GM18517 (cell line): ENCODE measurements around the gene EIF4E1B.
"Not testable (repeated sequence)": the region's sequence is repeated elsewhere in the genome, so short reads cannot be mapped to it uniquely, and the experiment has no call there.

Source experiments
- ATAC-seq: cut with Tn5 transposase; IDR thresholded peaks from one replicate; pipeline ENCODE4 v1.9.1; 2021; ENCODE audit warnings: mild to moderate bottlenecking, moderate library complexity; ENCODE audit not compliant: unreplicated experiment

The EIF4E1B gene

GRCh38 chr5:176629853-176630680 is at the start of gene EIF4E1B, which contains the start of gene SNCB:
EIF4E1B (plus strand) TSS chr5:176630675; CDS start chr5:176642788, 12,113 bp downstream.
SNCB (minus strand) TSS chr5:176630534; CDS start chr5:176629654, 880 bp downstream.
- no peak for ATAC-seq

- no peak for ATAC-seq
Measured at GRCh38 chr5:176581361-176581760, 49.1 kb upstream of the EIF4E1B start.

DNA sequence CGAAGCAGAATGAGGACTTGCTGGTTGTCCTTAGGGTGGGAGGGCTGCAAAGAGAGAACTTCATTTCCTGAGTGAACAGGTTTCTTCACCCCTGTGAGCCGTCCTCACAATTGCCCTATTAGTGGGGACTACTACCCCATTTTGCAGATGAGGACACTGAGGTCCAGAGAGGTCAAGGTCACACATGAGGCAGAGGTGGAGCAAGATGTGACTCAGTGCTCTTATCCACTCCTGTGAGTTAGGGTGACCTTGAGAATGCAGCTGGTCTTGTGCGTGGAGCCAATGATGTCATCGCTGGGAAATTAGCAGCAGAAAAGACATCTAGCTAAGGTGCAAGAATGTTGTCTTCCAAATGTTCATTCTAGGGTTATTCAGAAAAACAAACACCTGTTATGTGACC is 47.4 kb upstream of the EIF4E1B start:
- no peak for ATAC-seq

DNA sequence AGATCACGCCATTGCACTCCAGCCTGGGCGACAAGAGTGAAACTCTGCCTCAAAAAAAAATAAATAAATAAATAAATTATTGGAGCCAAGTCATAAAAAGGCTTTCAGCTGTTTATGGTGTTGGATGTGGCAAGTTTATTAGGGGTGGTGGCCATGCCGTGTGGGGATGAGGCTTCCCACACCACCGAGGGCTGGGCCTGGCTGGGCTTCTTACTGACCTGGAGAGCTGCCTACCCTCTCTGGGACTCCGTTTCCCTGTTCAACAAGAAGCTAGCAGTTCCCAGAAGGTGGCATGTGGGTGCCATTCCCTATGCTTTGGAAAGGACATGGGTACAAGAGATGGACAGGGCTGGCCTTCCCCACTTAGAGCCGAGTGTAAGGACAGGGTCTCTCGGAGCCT is 43.1 kb upstream of the EIF4E1B start:
- no peak for ATAC-seq

DNA sequence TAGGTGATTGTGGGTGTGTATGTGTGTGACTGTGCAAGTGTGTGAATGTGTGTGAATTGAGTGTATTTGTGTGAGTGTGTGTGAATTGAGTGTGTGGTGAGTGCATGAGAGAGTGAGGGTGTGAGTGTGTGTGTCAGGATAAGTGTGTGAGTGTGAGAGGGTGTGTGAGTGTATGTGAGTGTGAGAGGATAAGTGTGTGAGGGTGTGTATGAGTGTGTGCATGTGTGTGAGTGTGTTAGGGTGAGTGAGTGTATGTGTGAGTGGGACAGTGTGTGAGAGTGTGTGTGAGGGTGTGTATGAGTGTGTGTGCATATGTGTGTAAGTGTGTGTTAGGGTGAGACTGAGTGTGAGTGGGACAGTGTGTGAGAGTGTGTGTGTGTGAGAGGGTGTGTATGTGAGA is 42.2 kb upstream of the EIF4E1B start:
- no peak for ATAC-seq

GRCh38 chr5:176589039-176589769 is 41.3 kb upstream of the EIF4E1B start:
- ATAC-seq, result no peak

- ATAC-seq, result no peak
Measured at GRCh38 chr5:176590035-176590717, 40.3 kb upstream of the EIF4E1B start.

DNA sequence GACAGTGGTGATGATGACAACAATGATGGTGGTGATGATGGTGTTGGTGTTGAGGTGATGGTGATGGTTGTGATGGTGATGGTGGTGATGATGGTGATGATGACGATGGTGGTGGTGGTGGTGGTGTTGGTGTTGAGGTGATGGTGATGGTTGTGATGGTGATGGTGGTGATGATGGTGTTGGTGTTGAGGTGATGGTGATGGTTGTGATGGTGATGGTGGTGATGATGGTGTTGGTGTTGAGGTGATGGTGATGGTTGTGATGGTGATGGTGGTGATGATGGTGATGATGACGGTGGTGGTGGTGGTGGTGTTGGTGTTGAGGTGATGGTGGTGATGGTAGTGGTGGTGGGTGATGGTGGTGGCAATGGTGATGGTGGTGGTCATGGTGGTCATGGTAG is 38.8 kb upstream of the EIF4E1B start:
- not testable (repeated sequence) for ATAC-seq

GRCh38 chr5:176592573-176592972 is 37.9 kb upstream of the EIF4E1B start:
- ATAC-seq, result no peak

- no peak for ATAC-seq
Measured at GRCh38 chr5:176593273-176593869, 37.1 kb upstream of the EIF4E1B start.

DNA sequence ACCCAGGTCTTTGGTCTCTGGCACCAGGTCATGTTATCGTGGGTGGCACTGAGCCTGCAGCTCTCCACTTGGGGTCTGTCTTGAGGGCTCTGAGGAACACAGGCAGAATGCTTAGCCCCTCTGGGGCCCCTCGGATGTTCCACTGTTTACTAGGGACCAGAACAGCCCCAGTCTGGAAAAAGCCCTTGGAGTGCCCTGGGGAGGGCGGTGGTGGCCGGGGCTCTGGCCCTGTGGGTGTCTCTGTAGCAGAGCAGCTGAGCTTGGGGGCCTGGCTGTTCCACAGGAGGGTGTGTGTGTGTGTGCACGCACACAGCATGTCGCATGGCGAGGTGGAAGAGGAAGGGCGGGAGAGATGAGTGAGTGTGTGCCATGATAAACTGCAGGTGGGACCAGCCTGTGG is 35.9 kb upstream of the EIF4E1B start:
- ATAC-seq, result no peak

- ATAC-seq, result no peak
Measured at GRCh38 chr5:176595386-176595943, 35.0 kb upstream of the EIF4E1B start.

DNA sequence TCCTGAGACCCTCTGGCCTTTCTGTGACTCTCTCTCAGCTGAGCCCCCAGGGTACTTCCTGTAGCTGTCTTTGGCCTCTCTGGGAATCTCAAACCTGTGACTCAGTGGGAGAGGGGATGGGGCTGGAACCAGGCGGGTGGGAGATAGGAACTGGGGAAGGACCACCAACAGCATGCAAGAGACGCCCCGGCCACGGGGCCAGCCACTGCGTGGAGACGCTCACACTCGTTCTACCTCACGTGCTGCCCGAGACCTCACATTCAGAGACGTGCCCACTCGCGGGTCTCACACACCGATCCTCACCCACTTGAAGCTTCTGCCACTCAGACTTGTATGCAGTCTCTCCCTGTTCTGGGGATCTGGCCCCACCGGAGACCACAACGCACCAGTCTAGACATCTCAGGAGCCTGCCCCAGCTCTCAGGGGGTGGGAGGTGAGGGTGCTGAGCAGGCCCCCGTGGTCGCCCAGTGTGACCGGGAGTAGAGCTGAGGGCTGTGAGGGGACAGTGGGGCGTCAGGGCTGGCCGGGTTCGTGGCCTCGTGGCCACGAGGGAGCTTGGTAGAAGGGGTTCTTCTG is 34.3 kb upstream of the EIF4E1B start:
- no peak for ATAC-seq

- peak; percentile 51 for ATAC-seq
Measured at GRCh38 chr5:176596689-176597416, 33.6 kb upstream of the EIF4E1B start.

DNA sequence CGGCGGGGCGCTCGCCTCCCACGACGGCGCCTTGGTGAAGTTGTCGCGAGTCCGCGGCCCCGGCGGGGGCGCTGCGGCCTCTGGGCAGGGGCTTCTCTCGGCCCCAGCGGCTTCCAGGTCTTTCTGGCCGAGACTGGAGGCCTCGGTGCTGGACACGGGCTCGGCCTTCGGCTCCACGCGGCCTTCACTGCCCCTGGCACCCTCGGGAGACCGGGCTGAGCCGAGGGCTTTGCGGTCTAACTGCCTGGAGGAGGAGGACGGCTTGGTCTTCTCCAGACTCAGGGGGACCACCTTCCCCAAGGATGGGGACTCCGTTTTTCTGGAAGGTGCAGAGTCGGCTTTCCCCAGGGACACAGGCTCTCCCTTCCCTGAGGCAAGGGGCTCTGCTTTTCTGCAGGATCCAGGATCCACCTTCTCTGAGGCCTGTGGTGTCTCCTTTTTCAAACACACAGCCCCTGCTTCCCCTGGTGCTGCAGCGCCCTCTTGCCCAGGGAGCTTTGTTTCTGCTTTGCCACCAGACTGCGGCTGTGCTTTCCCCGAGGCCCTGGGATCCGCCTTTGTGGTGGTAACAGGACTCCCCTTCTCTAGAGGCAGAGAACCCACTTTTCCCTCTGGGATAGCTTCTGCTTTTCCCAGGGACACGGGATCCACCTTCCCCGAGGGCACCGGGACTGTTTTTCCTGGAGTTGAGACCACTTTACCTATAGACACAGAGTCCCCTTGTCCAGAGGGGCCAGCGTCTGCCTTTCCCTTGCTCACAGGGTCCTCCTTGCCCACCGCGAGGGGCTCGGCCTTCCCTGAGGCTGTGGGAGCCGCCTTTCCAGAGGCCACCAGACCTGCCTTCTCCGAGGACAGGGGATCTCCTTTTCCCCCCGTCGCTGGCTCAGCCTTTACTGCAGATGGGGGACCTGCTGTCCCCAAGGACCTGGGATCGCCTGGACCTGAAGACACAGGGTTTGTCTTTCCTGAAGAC is 32.8 kb upstream of the EIF4E1B start:
- no peak for ATAC-seq

- ATAC-seq, result not testable (repeated sequence)
Measured at GRCh38 chr5:176599749-176600430, 30.6 kb upstream of the EIF4E1B start.

DNA sequence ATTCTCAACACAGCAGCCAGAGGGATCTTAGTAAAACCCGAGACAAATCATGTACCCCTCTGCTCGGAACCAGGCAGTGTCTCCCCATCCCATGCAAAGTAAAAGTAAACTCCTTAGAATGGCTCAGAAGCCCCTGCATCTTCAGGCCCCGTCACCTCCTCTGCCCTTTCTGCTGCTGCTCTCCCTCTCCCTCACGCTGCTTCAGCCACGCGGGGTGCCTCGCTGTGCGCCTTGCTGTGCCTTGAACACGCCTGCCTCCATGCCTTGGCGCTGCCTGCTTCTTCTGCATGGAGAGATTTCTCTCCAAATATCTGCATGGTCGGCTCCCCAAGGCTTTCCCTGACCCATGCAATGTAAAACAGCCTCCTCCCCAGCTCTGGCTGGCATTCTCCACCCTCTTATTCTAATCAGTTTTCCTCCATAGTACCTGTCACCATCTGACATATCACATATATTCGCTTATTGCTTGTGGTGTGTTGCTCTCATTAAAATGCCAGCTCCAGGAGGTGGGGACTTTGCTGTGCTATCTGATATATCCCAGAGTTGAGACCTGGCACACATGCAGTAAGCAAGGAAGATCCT is 28.5 kb upstream of the EIF4E1B start:
- no peak for ATAC-seq

- no peak for ATAC-seq
Measured at GRCh38 chr5:176603091-176603490, 27.4 kb upstream of the EIF4E1B start.
